Mesenchymal stem cell (in vitro differentiated cells and primary cell): Measurements from ENCODE around the gene CYP2A6.
"Not testable (repeated sequence)": the region's sequence is repeated elsewhere in the genome, so short reads cannot be mapped to it uniquely, and the experiment has no call there.

Experiments
- DNase-seq: peaks from one replicate; pipeline ENCODE4 v3.0.0-alpha.2; 2013
- H2AFZ ChIP-seq: one replicate; pipeline ENCODE4 v1.6.1; 2013; ENCODE audit warnings: low read depth, mild to moderate bottlenecking, control low read depth, inconsistent platforms, low read length, moderate library complexity
- H2AK5ac ChIP-seq: 2 replicates; pipeline ENCODE4 v1.6.1; 2013; ENCODE audit warnings: low read length, moderate library complexity, mild to moderate bottlenecking, inconsistent platforms; ENCODE audit not compliant: severe bottlenecking
- H2BK120ac ChIP-seq: one replicate; pipeline ENCODE4 v1.6.1; 2013; ENCODE audit warnings: low read depth, mild to moderate bottlenecking, inconsistent platforms, low read length, moderate library complexity
- H2BK12ac ChIP-seq, 2 experiments: one replicate each; pipeline ENCODE4 v1.6.1; 2013; ENCODE audit warnings: inconsistent platforms in 2 of 2, low read length in 2 of 2, mild to moderate bottlenecking in 2 of 2, moderate library complexity in 2 of 2, control low read depth in 1 of 2
- H2BK15ac ChIP-seq: one replicate; pipeline ENCODE4 v1.6.1; 2013; ENCODE audit warnings: mild to moderate bottlenecking, low read depth, inconsistent platforms; ENCODE audit not compliant: poor library complexity, severe bottlenecking
- H2BK5ac ChIP-seq: 2 replicates; pipeline ENCODE4 v1.6.1; 2013; ENCODE audit warnings: low read depth, mild to moderate bottlenecking, low read length, control low read depth, inconsistent platforms; ENCODE audit not compliant: poor library complexity, severe bottlenecking
- H3K14ac ChIP-seq, 2 experiments: one replicate each; pipeline ENCODE4 v1.6.1; 2013; ENCODE audit warnings: inconsistent platforms in 2 of 2, low read length in 2 of 2, control low read depth in 1 of 2, mild to moderate bottlenecking in 1 of 2, moderate library complexity in 1 of 2
- H3K18ac ChIP-seq, 2 experiments: one replicate each; pipeline ENCODE4 v1.6.1; 2013; ENCODE audit warnings: inconsistent platforms in 2 of 2, low read length in 2 of 2, control low read depth in 1 of 2, low read depth in 1 of 2, mild to moderate bottlenecking in 1 of 2
- H3K23ac ChIP-seq, 2 experiments: one replicate each; pipeline ENCODE4 v1.6.1; 2013; ENCODE audit warnings: inconsistent platforms in 2 of 2, low read length in 2 of 2, mild to moderate bottlenecking in 2 of 2, moderate library complexity in 2 of 2, control low read depth in 1 of 2
- H3K27ac ChIP-seq: 2 replicates; pipeline ENCODE4 v1.5.1; 2013; ENCODE audit warnings: mild to moderate bottlenecking, moderate library complexity, low read length, control low read depth, inconsistent platforms; ENCODE audit not compliant: poor library complexity, severe bottlenecking
- H3K27me3 ChIP-seq, 2 experiments: 2 replicates each; pipeline versions ENCODE4 v1.6.1 to v1.7.0; 2013; ENCODE audit warnings: low read length in 2 of 2, mild to moderate bottlenecking in 2 of 2, moderate library complexity in 2 of 2, control low read depth in 1 of 2, inconsistent platforms in 1 of 2; ENCODE audit not compliant: control insufficient read depth in 1 of 2, insufficient read depth in 1 of 2
- H3K36me3 ChIP-seq, 2 experiments: 2 replicates each; pipeline versions ENCODE4 v1.6.1 to v1.7.0; 2013; ENCODE audit warnings: low read length in 2 of 2, control low read depth in 1 of 2, inconsistent platforms in 1 of 2, low read depth in 1 of 2, mild to moderate bottlenecking in 1 of 2; ENCODE audit not compliant: insufficient read depth in 2 of 2, control insufficient read depth in 1 of 2
- H3K4ac ChIP-seq, 2 experiments: one replicate each; pipeline ENCODE4 v1.6.1; 2013; ENCODE audit warnings: inconsistent platforms in 2 of 2, low read length in 2 of 2, mild to moderate bottlenecking in 2 of 2, moderate library complexity in 2 of 2, control low read depth in 1 of 2, low read depth in 1 of 2
- H3K4me1 ChIP-seq: 2 replicates; pipeline ENCODE4 v1.6.1; 2013; ENCODE audit warnings: low read depth, low read length, control low read depth; ENCODE audit not compliant: control insufficient read depth, insufficient read depth
- H3K4me2 ChIP-seq: 2 replicates; pipeline ENCODE4 v1.6.1; 2013; ENCODE audit warnings: low read length, mild to moderate bottlenecking, inconsistent platforms; ENCODE audit not compliant: poor library complexity, severe bottlenecking
- H3K4me3 ChIP-seq, 2 experiments: 2 replicates each; pipeline versions ENCODE4 v1.5.1 to v1.7.0; 2013; ENCODE audit warnings: low read length in 2 of 2, mild to moderate bottlenecking in 2 of 2, control low read depth in 1 of 2, low read depth in 1 of 2; ENCODE audit not compliant: insufficient read depth in 1 of 2
- H3K79me1 ChIP-seq: replicated peaks from 2 replicates; pipeline ENCODE4 v1.6.1; 2013; ENCODE audit warnings: mild to moderate bottlenecking, control low read depth, low read length, inconsistent platforms; ENCODE audit not compliant: poor library complexity, severe bottlenecking
- H3K9ac ChIP-seq: 2 replicates; pipeline ENCODE4 v1.7.0; 2013; ENCODE audit warnings: mild to moderate bottlenecking, low read length, moderate library complexity
- H3K9me3 ChIP-seq: 2 replicates; pipeline ENCODE4 v1.7.0; 2013; ENCODE audit warnings: mild to moderate bottlenecking, low read length; ENCODE audit not compliant: control insufficient read depth
- H4K8ac ChIP-seq: one replicate; pipeline ENCODE4 v1.6.1; 2013; ENCODE audit warnings: inconsistent platforms, mild to moderate bottlenecking, low read length, moderate library complexity
- H4K91ac ChIP-seq: one replicate; pipeline ENCODE4 v1.6.1; 2013; ENCODE audit warnings: mild to moderate bottlenecking, low read length, inconsistent platforms
- WGBS: methylation state at CpG from one replicate; pipeline ENCODE4 v1.1.7; 2013; ENCODE audit warnings: mixed read lengths; 5-methylcytosine and 5-hydroxymethylcytosine counted together

The CYP2A6 gene

GRCh38 chr19:40882062-40882461 lies 31.8 kb upstream of the CYP2A6 start, which contains the start of gene CYP2A7:
CYP2A7 (minus strand) TSS chr19:40882231; CDS start chr19:40882210, 21 bp downstream.
- 100% methylated on average over 1 of the region's 3 CpGs for WGBS
- H3K9ac ChIP-seq, H2BK15ac ChIP-seq, H3K23ac ChIP-seq, H3K27me3 ChIP-seq, H2BK120ac ChIP-seq, H4K91ac ChIP-seq, H2BK12ac ChIP-seq, H3K14ac ChIP-seq, H2BK5ac ChIP-seq, H4K8ac ChIP-seq, H3K18ac ChIP-seq, H2AK5ac ChIP-seq, H3K9me3 ChIP-seq, H3K4me1 ChIP-seq, H3K4me2 ChIP-seq, H3K4ac ChIP-seq, H3K79me1 ChIP-seq, H3K27ac ChIP-seq, H2AFZ ChIP-seq, H3K4me3 ChIP-seq, DNase-seq, H3K36me3 ChIP-seq: not testable (repeated sequence)

GRCh38 chr19:40879349-40879748 lies 29.1 kb upstream of the CYP2A6 start:
- H3K18ac ChIP-seq, H3K4me2 ChIP-seq, H4K91ac ChIP-seq, H2AK5ac ChIP-seq, H2BK120ac ChIP-seq, H2BK15ac ChIP-seq, H3K4ac ChIP-seq, H3K4me1 ChIP-seq, H3K4me3 ChIP-seq, H3K36me3 ChIP-seq, H3K14ac ChIP-seq, H4K8ac ChIP-seq, H3K9ac ChIP-seq, H3K79me1 ChIP-seq, H2AFZ ChIP-seq, H2BK12ac ChIP-seq, H3K9me3 ChIP-seq, H2BK5ac ChIP-seq, H3K27ac ChIP-seq, H3K23ac ChIP-seq, DNase-seq: not testable (repeated sequence)
- WGBS = 17% methylated on average over 2 of the region's 4 CpGs
- peaks cover 13 to 15% of the 10 kb centered on the region in 2 experiments for H3K27me3 ChIP-seq

- not testable (repeated sequence) for H3K27me3 ChIP-seq, H4K8ac ChIP-seq, H2BK5ac ChIP-seq, H3K4me2 ChIP-seq, H2AK5ac ChIP-seq, H3K23ac ChIP-seq, H3K4me1 ChIP-seq, H3K4ac ChIP-seq, H2BK12ac ChIP-seq, H2BK15ac ChIP-seq, H2AFZ ChIP-seq, H3K9me3 ChIP-seq, H3K4me3 ChIP-seq, H2BK120ac ChIP-seq, H3K27ac ChIP-seq, H3K14ac ChIP-seq, DNase-seq, H3K18ac ChIP-seq, H4K91ac ChIP-seq, H3K79me1 ChIP-seq, H3K9ac ChIP-seq, H3K36me3 ChIP-seq
- WGBS = 4% methylated on average over 10 of the region's 23 CpGs
Measured at GRCh38 chr19:40875526-40875951, 25.3 kb upstream of the CYP2A6 start.

DNA sequence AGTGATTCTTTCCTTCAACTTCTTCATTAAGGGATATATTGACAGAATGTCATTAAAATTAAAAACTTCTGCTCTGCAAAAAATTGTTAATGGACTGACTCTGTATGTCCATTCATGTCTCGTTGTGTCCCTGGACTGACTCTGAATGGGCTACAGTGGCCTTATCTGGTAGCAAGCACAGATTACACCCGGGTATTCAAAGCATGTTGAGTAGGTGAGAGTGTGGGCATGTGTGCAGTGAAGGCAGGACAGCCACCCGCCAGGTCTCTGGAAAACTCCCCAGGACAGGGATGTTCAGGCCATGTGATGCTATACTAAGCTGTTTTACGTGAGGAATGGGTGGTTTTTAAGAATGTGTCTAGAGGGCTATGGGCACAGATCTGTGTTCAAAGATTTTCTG lies 24.6 kb upstream of the CYP2A6 start:
- not testable (repeated sequence) for H2BK120ac ChIP-seq, H4K8ac ChIP-seq, H3K9me3 ChIP-seq, H3K9ac ChIP-seq, H2BK15ac ChIP-seq, H2BK5ac ChIP-seq, H3K36me3 ChIP-seq, H4K91ac ChIP-seq, H3K4ac ChIP-seq, H3K4me3 ChIP-seq, H3K23ac ChIP-seq, H3K14ac ChIP-seq, H3K27me3 ChIP-seq, H3K4me2 ChIP-seq, H2AFZ ChIP-seq, H3K79me1 ChIP-seq, H3K27ac ChIP-seq, DNase-seq, H3K18ac ChIP-seq, H3K4me1 ChIP-seq, H2AK5ac ChIP-seq, H2BK12ac ChIP-seq
- WGBS = 81% methylated on average over 1 of the region's 4 CpGs
